ENCODE results near the gene DCP1A. TPM values are rescaled to one million over a fixed set of nuclear protein-coding genes. Genes with fewer than 3 reads are reported as not detected.

Gene DCP1A
- total RNA-seq, 2 experiments from 2014 or later = 21.8 to 23.2 TPM

DNA sequence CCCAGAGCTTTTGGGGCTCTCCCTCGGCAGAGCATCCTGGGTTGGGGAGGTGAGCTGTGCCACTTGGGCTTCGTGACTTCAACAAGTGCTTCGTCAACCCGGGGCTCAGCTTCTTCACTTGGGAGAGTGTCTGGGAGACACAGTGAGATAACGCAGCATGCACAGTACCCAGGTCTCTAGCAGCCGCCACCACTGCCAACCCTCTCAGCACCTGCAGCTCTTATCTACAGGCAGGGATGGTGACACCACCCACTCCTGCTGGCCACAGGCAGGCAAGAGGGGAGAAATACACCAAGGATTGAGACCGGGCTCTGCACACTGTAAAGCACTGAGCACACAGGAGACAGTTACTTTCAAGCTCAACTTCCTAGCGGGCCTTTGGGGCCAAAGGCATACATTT lies 103.1 kb downstream of the DCP1A start:
- TF ChIP-seq EZH2phosphoT487 (IDR thresholded peaks at IDR 0.05; ENCODE audit: borderline replicate concordance, low read depth, low read length) = no peak
- TF ChIP-seq CTCF (conservative IDR thresholded peaks at IDR 0.05; ENCODE audit: low read length) = no peak
- Histone ChIP-seq H3K4me3 (ENCODE audit: low read depth, low read length, poor library complexity, severe bottlenecking) (no peak overlapping the region), H2AFZ (ENCODE audit: low read length) (no peak overlapping the region), H3K4me1 (ENCODE audit: insufficient read depth, low read length, poor library complexity, severe bottlenecking) (peaks cover 19% of the 10 kb centered on the region), H3K9me2 (ENCODE audit: insufficient read depth, low read length) (no peaks in the 10 kb centered on the region), H4K20me1 (ENCODE audit: insufficient read depth, low read length) (peaks cover 32% of the 10 kb centered on the region), H3K79me2 (ENCODE audit: insufficient read depth, low read depth, low read length) (peaks cover 77% of the 10 kb centered on the region), H3K4me2 (ENCODE audit: low read length) (no peak overlapping the region), H3K36me3 (ENCODE audit: insufficient read depth, low read length) (peaks cover 83% of the 10 kb centered on the region), H3K27ac (ENCODE audit: low read depth, low read length, poor library complexity, severe bottlenecking) (no peak overlapping the region), H3K9me3 (ENCODE audit: low read length) (no peaks in the 10 kb centered on the region)
- POLR2A ChIA-PET = no interaction called here
- CTCF ChIA-PET (ENCODE audit: unreplicated experiment) = no interaction called here
- intact Hi-C loops (cut with micrococcal nuclease; ENCODE audit: unreplicated experiment) = no loop called here
- no TSS peak for BruUV-seq (replicated peaks)
- no peak for DNase-seq (ENCODE audit: low spot score)

GRCh38 chr3:53243785-53244184 lies 103.6 kb downstream of the DCP1A start:
- peaks cover 88% of the 10 kb centered on the region for H3K36me3 ChIP-seq (ENCODE audit: insufficient read depth, low read length)
- BruUV-seq (replicated peaks) = no TSS peak
- H3K27ac ChIP-seq (ENCODE audit: low read depth, low read length, poor library complexity, severe bottlenecking) = no peak overlapping the region
- H3K9me3 ChIP-seq (ENCODE audit: low read length) = no peaks in the 10 kb centered on the region
- CTCF ChIA-PET (ENCODE audit: unreplicated experiment) = no interaction called here
- no peak overlapping the region for H3K4me3 ChIP-seq (ENCODE audit: low read depth, low read length, poor library complexity, severe bottlenecking)
- no peaks in the 10 kb centered on the region for H3K9me2 ChIP-seq (ENCODE audit: insufficient read depth, low read length)
- H3K4me1 ChIP-seq (ENCODE audit: insufficient read depth, low read length, poor library complexity, severe bottlenecking) = peaks cover 15% of the 10 kb centered on the region
- POLR2A ChIA-PET = no interaction called here
- peaks cover 32% of the 10 kb centered on the region for H4K20me1 ChIP-seq (ENCODE audit: insufficient read depth, low read length)
- no peak for TF ChIP-seq CTCF (conservative IDR thresholded peaks at IDR 0.05; ENCODE audit: low read length)
- TF ChIP-seq EZH2phosphoT487 (IDR thresholded peaks at IDR 0.05; ENCODE audit: borderline replicate concordance, low read depth, low read length) = no peak
- intact Hi-C loops (cut with micrococcal nuclease; ENCODE audit: unreplicated experiment) = no loop called here
- H3K4me2 ChIP-seq (ENCODE audit: low read length) = no peak overlapping the region
- peaks cover 72% of the 10 kb centered on the region for H3K79me2 ChIP-seq (ENCODE audit: insufficient read depth, low read depth, low read length)
- H2AFZ ChIP-seq (ENCODE audit: low read length) = no peak overlapping the region
- no peak for DNase-seq (ENCODE audit: low spot score)

DNA sequence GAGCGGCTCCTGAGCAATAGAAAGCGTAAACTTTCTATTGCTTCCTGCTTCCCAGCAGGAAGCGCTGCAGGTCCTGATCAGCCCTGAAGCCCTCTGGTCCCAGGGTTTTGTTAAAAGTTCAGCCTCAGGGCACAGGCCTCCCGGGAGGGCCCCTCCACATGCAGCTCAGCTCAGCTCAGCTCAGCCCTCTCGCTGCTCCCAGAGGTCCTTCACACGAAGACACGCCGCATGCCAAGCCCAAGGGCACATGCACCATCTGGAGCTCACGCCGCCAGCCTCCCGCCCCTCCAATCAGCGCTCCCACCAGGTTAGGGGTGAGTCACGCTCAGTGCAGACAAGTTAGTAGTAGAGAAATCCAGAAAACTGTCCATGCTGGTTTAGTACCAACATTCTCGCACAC lies 104.2 kb downstream of the DCP1A start:
- Histone ChIP-seq H3K79me2 (ENCODE audit: insufficient read depth, low read depth, low read length) (peaks cover 66% of the 10 kb centered on the region), H3K36me3 (ENCODE audit: insufficient read depth, low read length) (peaks cover 88% of the 10 kb centered on the region), H3K4me1 (ENCODE audit: insufficient read depth, low read length, poor library complexity, severe bottlenecking) (peaks cover 9% of the 10 kb centered on the region), H3K9me3 (ENCODE audit: low read length) (no peaks in the 10 kb centered on the region), H3K27ac (ENCODE audit: low read depth, low read length, poor library complexity, severe bottlenecking) (no peak overlapping the region), H3K4me3 (ENCODE audit: low read depth, low read length, poor library complexity, severe bottlenecking) (no peak overlapping the region), H2AFZ (ENCODE audit: low read length) (no peak overlapping the region), H3K9me2 (ENCODE audit: insufficient read depth, low read length) (no peaks in the 10 kb centered on the region), H4K20me1 (ENCODE audit: insufficient read depth, low read length) (peaks cover 26% of the 10 kb centered on the region), H3K4me2 (ENCODE audit: low read length) (no peak overlapping the region)
- BruUV-seq (replicated peaks) = no TSS peak
- ChIA-PET CTCF (ENCODE audit: unreplicated experiment) (no interaction called here), POLR2A (no interaction called here)
- intact Hi-C loops (cut with micrococcal nuclease; ENCODE audit: unreplicated experiment) = no loop called here
- no peak for DNase-seq (ENCODE audit: low spot score)
- no peak for TF ChIP-seq EZH2phosphoT487 (IDR thresholded peaks at IDR 0.05; ENCODE audit: borderline replicate concordance, low read depth, low read length)
- TF ChIP-seq CTCF (conservative IDR thresholded peaks at IDR 0.05; ENCODE audit: low read length) = no peak

Data from OCI-LY7 (cell line).